Testis (tissue), 2 donors: Measurements from ENCODE around the gene SEZ6L.

Experiments used
- CTCF ChIP-seq, 3 experiments: fragments of 450-650 bp in 2 of 3; fragments of 200-600 bp in 1 of 3; sonication (generic) in 1 of 3; IDR thresholded peaks; one replicate each; pipeline ENCODE4 v1.5.1; 2016 to 2019; ENCODE audit warnings: antibody characterized with exemption in 3 of 3, mild to moderate bottlenecking in 2 of 3, moderate library complexity in 1 of 3
- POLR2A ChIP-seq: fragments of 450-650 bp; IDR thresholded peaks from one replicate; pipeline ENCODE4 v1.6.1; 2017; ENCODE audit warnings: antibody characterized with exemption, mild to moderate bottlenecking, moderate library complexity

- TF ChIP-seq POLR2A (no peak), CTCF (IDR thresholded peaks at IDR 0.05) (no peak)
Observed at GRCh38 chr22:26164174-26164573, 5.1 kb upstream of the SEZ6L start.
